D721Med (cell line): ENCODE results near the gene ZNF165.
"Not testable (repeated sequence)": the region's sequence is repeated elsewhere in the genome, so short reads cannot be mapped to it uniquely, and the experiment has no call there.

Experiments used
- DNase-seq: peaks from one replicate; pipeline ENCODE4 v3.0.0; 2011; ENCODE audit warnings: low spot score; ENCODE audit not compliant: insufficient read length
- FAIRE-seq: peaks from 2 replicates; lab custom pipeline; 2011; peaks lifted over from hg19 to GRCh38; lab: Jason Lieb, UNC
- TF ChIP-seq, protein P1 (sequence below): IDR thresholded peaks from 2 replicates; pipeline ENCODE4 v1.5.1; 2012; ENCODE audit warnings: mild to moderate bottlenecking, control low read depth; ENCODE audit not compliant: insufficient read depth; ENCODE audit errors: missing control alignments

ZNF165 gene

DNA sequence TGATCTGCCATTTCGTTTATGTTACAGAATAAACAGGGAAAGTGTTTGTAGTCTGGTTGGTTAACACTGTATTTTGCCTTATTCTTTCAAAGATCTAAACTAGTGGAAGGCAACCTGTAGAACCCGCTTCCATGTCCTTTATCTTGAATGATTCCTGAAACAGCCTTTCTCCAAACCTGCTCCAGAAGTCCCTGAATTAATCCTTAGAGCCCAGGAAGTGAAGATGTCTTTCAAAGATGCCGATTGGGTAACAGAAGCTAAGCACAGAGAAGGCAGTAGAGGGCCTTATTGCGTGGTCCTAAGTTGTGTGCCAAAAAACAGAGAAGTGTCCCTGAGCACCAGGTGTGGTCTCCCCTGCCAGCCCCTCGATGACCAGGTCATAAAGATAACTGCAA is 24.9 kb downstream of the ZNF165 start:
- DNase-seq (no peak), FAIRE-seq (no peak)
- TF ChIP-seq, protein P1, sequence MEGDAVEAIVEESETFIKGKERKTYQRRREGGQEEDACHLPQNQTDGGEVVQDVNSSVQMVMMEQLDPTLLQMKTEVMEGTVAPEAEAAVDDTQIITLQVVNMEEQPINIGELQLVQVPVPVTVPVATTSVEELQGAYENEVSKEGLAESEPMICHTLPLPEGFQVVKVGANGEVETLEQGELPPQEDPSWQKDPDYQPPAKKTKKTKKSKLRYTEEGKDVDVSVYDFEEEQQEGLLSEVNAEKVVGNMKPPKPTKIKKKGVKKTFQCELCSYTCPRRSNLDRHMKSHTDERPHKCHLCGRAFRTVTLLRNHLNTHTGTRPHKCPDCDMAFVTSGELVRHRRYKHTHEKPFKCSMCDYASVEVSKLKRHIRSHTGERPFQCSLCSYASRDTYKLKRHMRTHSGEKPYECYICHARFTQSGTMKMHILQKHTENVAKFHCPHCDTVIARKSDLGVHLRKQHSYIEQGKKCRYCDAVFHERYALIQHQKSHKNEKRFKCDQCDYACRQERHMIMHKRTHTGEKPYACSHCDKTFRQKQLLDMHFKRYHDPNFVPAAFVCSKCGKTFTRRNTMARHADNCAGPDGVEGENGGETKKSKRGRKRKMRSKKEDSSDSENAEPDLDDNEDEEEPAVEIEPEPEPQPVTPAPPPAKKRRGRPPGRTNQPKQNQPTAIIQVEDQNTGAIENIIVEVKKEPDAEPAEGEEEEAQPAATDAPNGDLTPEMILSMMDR: no peak

GRCh38 chr6:28107506-28107905 is 27.1 kb downstream of the ZNF165 start:
- DNase-seq: no peak
- FAIRE-seq: no peak
- TF ChIP-seq, protein P1: no peak

GRCh38 chr6:28111964-28112363 is 31.6 kb downstream of the ZNF165 start:
- no peak for DNase-seq
- TF ChIP-seq, protein P1: no peak
- FAIRE-seq: no peak

DNA sequence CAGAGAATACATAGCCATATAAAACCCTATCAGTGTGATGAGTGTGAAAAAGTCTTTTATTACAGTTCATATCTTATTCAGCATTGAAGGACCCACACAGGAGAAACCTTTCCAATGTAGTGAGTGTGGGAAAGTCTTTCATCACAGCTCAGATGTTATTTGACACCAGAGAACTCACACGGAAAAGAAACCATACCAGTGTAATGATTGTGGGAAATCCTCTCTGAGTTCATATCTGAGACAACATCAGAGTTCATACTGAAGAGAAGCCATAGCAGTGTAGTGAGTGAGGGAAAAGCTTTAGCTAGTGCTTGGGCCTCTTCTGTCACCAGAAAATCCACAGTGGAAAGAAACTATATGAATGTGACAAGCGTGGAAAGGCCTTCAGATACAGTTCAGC is 35.4 kb downstream of the ZNF165 start:
- TF ChIP-seq, protein P1: no peak
- DNase-seq (no peak), FAIRE-seq (no peak)

- TF ChIP-seq, protein P1: no peak
- FAIRE-seq (no peak), DNase-seq (no peak)
These were observed 37.1 kb downstream of the ZNF165 start for GRCh38 chr6:28117386-28118050.

GRCh38 chr6:28118217-28118616 is 37.8 kb downstream of the ZNF165 start:
- TF ChIP-seq, protein P1: no peak
- DNase-seq (no peak), FAIRE-seq (no peak)

DNA sequence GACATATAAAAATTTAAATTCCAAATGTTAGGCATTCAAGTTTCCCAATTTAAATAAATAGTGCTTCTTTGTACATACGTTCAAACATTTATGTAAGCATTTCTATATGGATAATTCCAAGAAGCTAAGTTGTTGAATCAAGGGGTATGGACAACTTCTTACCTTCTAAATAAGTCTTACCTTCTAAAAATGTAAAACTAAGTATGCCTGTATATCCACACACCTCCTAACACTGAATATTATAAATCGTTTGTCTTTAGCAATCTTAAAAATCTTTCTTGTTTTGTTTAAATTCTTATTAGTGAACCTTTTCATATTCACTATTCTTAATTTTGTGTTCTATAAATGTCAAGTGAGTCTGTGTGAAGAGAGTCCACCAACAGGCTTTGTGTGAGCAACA is 41.5 kb downstream of the ZNF165 start:
- FAIRE-seq: no peak
- no peak for DNase-seq
- TF ChIP-seq, protein P1: no peak

DNA sequence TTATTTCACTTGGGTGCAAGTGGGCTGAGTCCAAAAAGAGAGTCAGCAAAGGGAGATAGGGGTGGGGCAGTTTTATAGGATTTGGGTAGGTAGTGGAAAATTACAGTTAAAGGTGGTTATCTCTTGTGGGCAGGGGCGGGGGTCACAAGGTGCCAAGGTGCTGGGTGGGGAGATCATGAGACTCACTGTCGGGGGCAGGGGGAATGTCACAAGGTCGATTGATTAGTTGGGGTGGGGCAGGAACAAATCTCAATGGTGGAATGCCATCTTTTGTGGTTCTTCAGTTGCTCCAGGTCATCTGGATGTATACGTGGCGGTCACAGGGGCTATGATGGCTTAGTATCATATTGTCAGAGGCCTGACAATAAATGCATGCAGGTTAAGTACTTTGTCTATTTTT is 41.9 kb downstream of the ZNF165 start:
- DNase-seq, FAIRE-seq: not testable (repeated sequence)
